CD8-positive, alpha-beta memory T cell (primary cell): ENCODE measurements around the gene PTPRZ1. TPM values are rescaled to one million over a fixed set of nuclear protein-coding genes. Genes with fewer than 3 reads are reported as not detected.

Source experiments
- CTCF ChIA-PET: fragments of 350-600 bp; sonication (Branson Sonifier 250); formaldehyde crosslinking; loops from one replicate; lab custom pipeline; 2021; ENCODE audit warnings: antibody characterized with exemption; lab: Charles Lee
- POLR2A ChIA-PET: fragments of 350-600 bp; sonication (Branson Sonifier 250); formaldehyde crosslinking; loops from one replicate; lab custom pipeline; 2021; ENCODE audit warnings: antibody characterized with exemption; lab: Charles Lee
- DNase-seq, 5 donors: peaks; one replicate each; pipeline versions ENCODE4 v3.0.0 to v3.0.0-alpha.2; 2020 to 2022; ENCODE audit warnings: mixed read lengths in 1 of 5
- H3K27ac ChIP-seq: one replicate; pipeline ENCODE4 v1.7.0; 2013; ENCODE audit warnings: low read depth, mild to moderate bottlenecking, low read length, moderate library complexity
- H3K27me3 ChIP-seq: 2 replicates; pipeline ENCODE4 v1.7.0; 2013; ENCODE audit warnings: low read length, mild to moderate bottlenecking; ENCODE audit not compliant: insufficient read depth, poor library complexity, severe bottlenecking
- H3K36me3 ChIP-seq: 2 replicates; pipeline ENCODE4 v1.7.0; 2013; ENCODE audit warnings: mild to moderate bottlenecking, low read length, moderate library complexity; ENCODE audit not compliant: insufficient read depth
- H3K4me1 ChIP-seq: 2 replicates; pipeline ENCODE4 v1.7.0; 2013; ENCODE audit warnings: mild to moderate bottlenecking, low read length, moderate library complexity; ENCODE audit not compliant: insufficient read depth
- H3K4me3 ChIP-seq: 2 replicates; pipeline ENCODE4 v1.7.0; 2013; ENCODE audit warnings: mild to moderate bottlenecking, low read length
- H3K9me3 ChIP-seq: 2 replicates; pipeline ENCODE4 v1.7.0; 2013; ENCODE audit warnings: mild to moderate bottlenecking, low read length
- H3K27ac Mint-ChIP-seq, 8 donors: one replicate each; pipeline ENCODE4 v1.8.0; 2020 to 2021; ENCODE audit warnings: mixed read lengths in 8 of 8, mild to moderate bottlenecking in 6 of 8, inconsistent platforms in 3 of 8, moderate library complexity in 3 of 8
- H3K27me3 Mint-ChIP-seq, 2 donors: one replicate each; pipeline ENCODE4 v1.8.0; 2020 to 2021; ENCODE audit warnings: mixed read lengths in 2 of 2, mild to moderate bottlenecking in 1 of 2, moderate library complexity in 1 of 2
- H3K36me3 Mint-ChIP-seq, 3 donors: one replicate each; pipeline ENCODE4 v1.8.0; 2020 to 2021; ENCODE audit warnings: mixed read lengths in 3 of 3, inconsistent platforms in 1 of 3, mild to moderate bottlenecking in 1 of 3
- H3K4me1 Mint-ChIP-seq, 3 donors: one replicate each; pipeline ENCODE4 v1.8.0; 2020 to 2021; ENCODE audit warnings: mixed read lengths in 3 of 3, inconsistent platforms in 1 of 3, mild to moderate bottlenecking in 1 of 3
- H3K4me3 Mint-ChIP-seq, 7 donors: one replicate each; pipeline ENCODE4 v1.8.0; 2020 to 2021; ENCODE audit warnings: mixed read lengths in 7 of 7, mild to moderate bottlenecking in 6 of 7, moderate library complexity in 4 of 7, inconsistent platforms in 2 of 7
- H3K9me3 Mint-ChIP-seq, 5 donors: one replicate each; pipeline ENCODE4 v1.8.0; 2020 to 2022; ENCODE audit warnings: mixed read lengths in 5 of 5, mild to moderate bottlenecking in 3 of 5, moderate library complexity in 2 of 5, inconsistent platforms in 1 of 5
- polyA plus RNA-seq: library from polyadenylated mRNA; unstranded; fragments of 300-500 nt; fragmentation: Illumina TruSeq; gene quantifications from one replicate; pipeline ENCODE4 v1.2.3, GENCODE V29; 2021
- total RNA-seq, 2 experiments: library from RNA; stranded (reverse); gene quantifications; one replicate each; pipeline ENCODE4 v1.2.3, GENCODE V29; 2021

Gene PTPRZ1
- not detected for total RNA-seq
- polyA plus RNA-seq: not detected

- Histone ChIP-seq H3K27me3 (no peaks in the 10 kb centered on the region), H3K36me3 (no peaks in the 10 kb centered on the region), H3K4me1 (no peaks in the 10 kb centered on the region), H3K4me3 (no peak within 1 kb of the TSS), H3K27ac (no peak within 1 kb of the TSS), H3K9me3 (no peaks in the 10 kb centered on the region)
- peaks cover 18 to 41% of the 10 kb centered on the region in 2 donors for H3K27me3 Mint-ChIP-seq
- peak within 1 kb of the TSS in 5 of 7 donors; percentile 2 to 66 (median 9) for H3K4me3 Mint-ChIP-seq
- DNase-seq: no peak
- ChIA-PET CTCF (no interaction called here), POLR2A (no interaction called here)
- H3K9me3 Mint-ChIP-seq: peaks cover 0 to 7% (median 4%) of the 10 kb centered on the region in 5 donors
- H3K27ac Mint-ChIP-seq: no peak within 1 kb of the TSS
- peaks cover 3 to 8% (median 5%) of the 10 kb centered on the region in 3 donors for H3K4me1 Mint-ChIP-seq
- no peaks in the 10 kb centered on the region for H3K36me3 Mint-ChIP-seq
These were observed at the start of gene PTPRZ1 for GRCh38 chr7:121872831-121873288. TSS of gene PTPRZ1 (plus strand) at chr7:121873161. CDS start at chr7:121873500, 339 bp downstream.

- no peaks in the 10 kb centered on the region for H3K4me1 Mint-ChIP-seq
- no peak overlapping the region for H3K4me3 Mint-ChIP-seq
- H3K27ac Mint-ChIP-seq: no peak overlapping the region
- H3K9me3 Mint-ChIP-seq: peaks cover 0 to 3% (median 3%) of the 10 kb centered on the region in 5 donors
- H3K27ac ChIP-seq: no peak overlapping the region
- H3K27me3 ChIP-seq: no peaks in the 10 kb centered on the region
- ChIA-PET CTCF (no interaction called here), POLR2A (no interaction called here)
- H3K4me3 ChIP-seq: no peak overlapping the region
- H3K36me3 Mint-ChIP-seq: no peaks in the 10 kb centered on the region
- no peaks in the 10 kb centered on the region for H3K9me3 ChIP-seq
- no peak for DNase-seq
- H3K27me3 Mint-ChIP-seq: no peaks in the 10 kb centered on the region
- no peaks in the 10 kb centered on the region for H3K4me1 ChIP-seq
- H3K36me3 ChIP-seq: no peaks in the 10 kb centered on the region
These were observed 48.7 kb upstream of the PTPRZ1 start for GRCh38 chr7:121824276-121824675.

- no peak for DNase-seq
- Histone ChIP-seq H3K27me3 (no peaks in the 10 kb centered on the region), H3K4me3 (no peak overlapping the region), H3K27ac (no peak overlapping the region), H3K4me1 (no peaks in the 10 kb centered on the region), H3K36me3 (no peaks in the 10 kb centered on the region), H3K9me3 (no peaks in the 10 kb centered on the region)
- ChIA-PET POLR2A (no interaction called here), CTCF (no interaction called here)
- Mint-ChIP-seq H3K27me3 (no peaks in the 10 kb centered on the region), H3K4me3 (no peak overlapping the region), H3K27ac (no peak overlapping the region), H3K36me3 (no peaks in the 10 kb centered on the region), H3K4me1 (no peaks in the 10 kb centered on the region), H3K9me3 (peaks cover 0 to 4% (median 0%) of the 10 kb centered on the region in 5 donors)
These were observed 41.6 kb upstream of the PTPRZ1 start for GRCh38 chr7:121831351-121831750.

GRCh38 chr7:121831801-121832200 lies 41.2 kb upstream of the PTPRZ1 start:
- no peaks in the 10 kb centered on the region for H3K27me3 ChIP-seq
- H3K4me3 ChIP-seq: no peak overlapping the region
- DNase-seq: no peak
- POLR2A ChIA-PET: no interaction called here
- Mint-ChIP-seq H3K27me3 (no peaks in the 10 kb centered on the region), H3K4me1 (no peaks in the 10 kb centered on the region), H3K9me3 (peaks cover 0 to 4% (median 0%) of the 10 kb centered on the region in 5 donors), H3K27ac (no peak overlapping the region), H3K4me3 (no peak overlapping the region), H3K36me3 (no peaks in the 10 kb centered on the region)
- no peaks in the 10 kb centered on the region for H3K36me3 ChIP-seq
- no peak overlapping the region for H3K27ac ChIP-seq
- H3K4me1 ChIP-seq: no peaks in the 10 kb centered on the region
- CTCF ChIA-PET: no interaction called here
- no peaks in the 10 kb centered on the region for H3K9me3 ChIP-seq

GRCh38 chr7:121832347-121832746 lies 40.6 kb upstream of the PTPRZ1 start:
- POLR2A ChIA-PET: no interaction called here
- H3K27me3 ChIP-seq: no peaks in the 10 kb centered on the region
- H3K4me1 ChIP-seq: no peaks in the 10 kb centered on the region
- H3K36me3 ChIP-seq: no peaks in the 10 kb centered on the region
- no peaks in the 10 kb centered on the region for H3K9me3 ChIP-seq
- Mint-ChIP-seq H3K27me3 (no peaks in the 10 kb centered on the region), H3K27ac (no peak overlapping the region), H3K9me3 (peaks cover 0 to 4% (median 0%) of the 10 kb centered on the region in 5 donors), H3K36me3 (no peaks in the 10 kb centered on the region), H3K4me1 (no peaks in the 10 kb centered on the region), H3K4me3 (no peak overlapping the region)
- CTCF ChIA-PET: no interaction called here
- no peak overlapping the region for H3K4me3 ChIP-seq
- DNase-seq: no peak
- no peak overlapping the region for H3K27ac ChIP-seq

GRCh38 chr7:121833991-121834390 lies 39.0 kb upstream of the PTPRZ1 start:
- Histone ChIP-seq H3K4me3 (no peak overlapping the region), H3K9me3 (no peaks in the 10 kb centered on the region), H3K27me3 (no peaks in the 10 kb centered on the region), H3K27ac (no peak overlapping the region), H3K36me3 (no peaks in the 10 kb centered on the region), H3K4me1 (no peaks in the 10 kb centered on the region)
- no peaks in the 10 kb centered on the region for H3K27me3 Mint-ChIP-seq
- no peak for DNase-seq
- ChIA-PET POLR2A (no interaction called here), CTCF (no interaction called here)
- H3K27ac Mint-ChIP-seq: no peak overlapping the region
- peaks cover 0 to 3% (median 0%) of the 10 kb centered on the region in 5 donors for H3K9me3 Mint-ChIP-seq
- H3K4me1 Mint-ChIP-seq: no peaks in the 10 kb centered on the region
- H3K36me3 Mint-ChIP-seq: no peaks in the 10 kb centered on the region
- no peak overlapping the region for H3K4me3 Mint-ChIP-seq

GRCh38 chr7:121837462-121837861 lies 35.5 kb upstream of the PTPRZ1 start:
- Mint-ChIP-seq H3K36me3 (no peaks in the 10 kb centered on the region), H3K4me3 (no peak overlapping the region), H3K9me3 (peaks cover 0 to 6% (median 0%) of the 10 kb centered on the region in 5 donors), H3K4me1 (no peaks in the 10 kb centered on the region), H3K27me3 (no peaks in the 10 kb centered on the region), H3K27ac (no peak overlapping the region)
- CTCF ChIA-PET: no interaction called here
- POLR2A ChIA-PET: no interaction called here
- Histone ChIP-seq H3K4me3 (no peak overlapping the region), H3K36me3 (no peaks in the 10 kb centered on the region), H3K9me3 (no peaks in the 10 kb centered on the region), H3K27me3 (no peaks in the 10 kb centered on the region), H3K4me1 (no peaks in the 10 kb centered on the region), H3K27ac (no peak overlapping the region)
- DNase-seq: no peak

GRCh38 chr7:121847041-121847440 lies 25.9 kb upstream of the PTPRZ1 start:
- POLR2A ChIA-PET: no interaction called here
- no peak overlapping the region for H3K27ac ChIP-seq
- H3K27me3 ChIP-seq: no peaks in the 10 kb centered on the region
- no peak for DNase-seq
- no peaks in the 10 kb centered on the region for H3K36me3 Mint-ChIP-seq
- H3K27me3 Mint-ChIP-seq: peaks cover 0 to 3% of the 10 kb centered on the region in 2 donors
- H3K9me3 Mint-ChIP-seq: peaks cover 8 to 24% (median 13%) of the 10 kb centered on the region in 5 donors
- no peaks in the 10 kb centered on the region for H3K4me1 Mint-ChIP-seq
- no peak overlapping the region for H3K4me3 Mint-ChIP-seq
- no peaks in the 10 kb centered on the region for H3K36me3 ChIP-seq
- no peaks in the 10 kb centered on the region for H3K4me1 ChIP-seq
- H3K4me3 ChIP-seq: no peak overlapping the region
- H3K27ac Mint-ChIP-seq: no peak overlapping the region
- no peaks in the 10 kb centered on the region for H3K9me3 ChIP-seq
- CTCF ChIA-PET: no interaction called here
